Stimulated activated CD4-positive, alpha-beta T cell treated with anti-CD3 and anti-CD28 coated beads, Interleukin-4, amount 100 ng/mL, for 4 hours (primary cell): Measurements from ENCODE around the gene WDR54.
"Not testable (repeated sequence)": the region's sequence is repeated elsewhere in the genome, so short reads cannot be mapped to it uniquely, and the experiment has no call there.

ENCODE experiments used
- DNase-seq, 2 experiments: peaks; one replicate each; pipeline ENCODE4 v3.0.0-alpha.2; 2020

Gene WDR54

GRCh38 chr2:74458132-74458937, 36.8 kb downstream of the WDR54 start, which contains the start of gene WBP1:
Gene WBP1 (plus strand): TSS chr2:74458438. CDS start chr2:74458603, 165 bp downstream.
- peak; percentile 95 to 99 for DNase-seq

- no peak for DNase-seq
Measured at GRCh38 chr2:74458938-74459363, 37.4 kb downstream of the WDR54 start.

GRCh38 chr2:74459503-74460118, 38.1 kb downstream of the WDR54 start:
- not testable (repeated sequence) for DNase-seq

- not testable (repeated sequence) for DNase-seq
Measured at GRCh38 chr2:74460187-74460586, 38.7 kb downstream of the WDR54 start.

GRCh38 chr2:74461187-74462053, 39.9 kb downstream of the WDR54 start:
- DNase-seq = no peak

- no peak for DNase-seq
Measured at GRCh38 chr2:74462054-74462785, 40.7 kb downstream of the WDR54 start.

- no peak for DNase-seq
Measured at GRCh38 chr2:74462786-74463105, 41.2 kb downstream of the WDR54 start.

GRCh38 chr2:74464406-74464805, 42.9 kb downstream of the WDR54 start:
- DNase-seq = no peak

- DNase-seq = not testable (repeated sequence)
Measured at GRCh38 chr2:74470742-74471141, 49.2 kb downstream of the WDR54 start.

- DNase-seq = no peak
Measured at GRCh38 chr2:74471332-74472065, 50.0 kb downstream of the WDR54 start.

- peak; percentile 91 to 98 for DNase-seq
Measured at GRCh38 chr2:74472086-74472944, 50.8 kb downstream of the WDR54 start, which contains the start of gene MRPL53. Gene MRPL53 (minus strand): TSS chr2:74472680. CDS start chr2:74472660, 20 bp downstream.

- DNase-seq = no peak
Measured at GRCh38 chr2:74472945-74473258, 51.4 kb downstream of the WDR54 start.

- no peak for DNase-seq
Measured at GRCh38 chr2:74474481-74474880, 53.0 kb downstream of the WDR54 start.

- no peak for DNase-seq
Measured at GRCh38 chr2:74474899-74475298, 53.4 kb downstream of the WDR54 start.
